ENCODE results near the gene STIM2. TPM values are rescaled to one million over a fixed set of nuclear protein-coding genes. Genes with fewer than 3 reads are reported as not detected.

The STIM2 gene
- total and polyA plus RNA-seq, 9 of the 15 experiments (the other 6 are each of a cell fraction or from before 2014, with no cell fraction given) = 7.2 to 26.8 (median 15.4) TPM

GRCh38 chr4:26839016-26839415 lies 21.6 kb upstream of the STIM2 start (continued):
- no peak for TF ChIP-seq MITF (IDR thresholded peaks at IDR 0.05)

- DNase-seq (ENCODE audit: extremely low read depth in 1 of 4, low spot score in 3 of 4) (peak in 1 of 4 experiments; percentile 18), ATAC-seq (no peak; the same call in 1 of the 3 replicates), FAIRE-seq (peak; percentile 32)
- 13% methylated on average over 5 of the region's 5 CpGs for WGBS (ENCODE audit: insufficient coverage, low coverage, missing lambda C conversion rate)
- ChIA-PET POLR2A (interaction anchor here (0.6 to 0.7 kb wide), 2 partner anchors 12 to 42 kb away, joined by 3 read pairs; no protein-coding TSS in a partner anchor), CTCF (ENCODE audit: low intra/inter-chr PET ratio) (no interaction called here)
- Histone ChIP-seq H2AFZ (ENCODE audit: low read depth, low read length) (no peak overlapping the region), H3K27me3 (ENCODE audit: control insufficient read depth in 2 of 2, insufficient read depth in 2 of 2, low read length in 2 of 2) (no peaks in the 10 kb centered on the region; a peak in 2 of 5 replicates), H3K79me2 (ENCODE audit: control insufficient read depth, insufficient read depth, low read length) (no peaks in the 10 kb centered on the region), H3K4me3 (no peak overlapping the region), H3K27ac (ENCODE audit: extremely low read depth, low read depth, low read length) (no peak overlapping the region), H3K9ac (ENCODE audit: insufficient read depth in 1 of 2, low read depth in 2 of 2, low read length in 2 of 2) (no peak overlapping the region), H3K36me3 (ENCODE audit: control insufficient read depth, insufficient read depth, low read length) (no peaks in the 10 kb centered on the region), H3K4me2 (ENCODE audit: insufficient read depth, low read length) (no peak overlapping the region), H3K4me1 (replicated peaks in 1 of 2; ENCODE audit: control insufficient read depth in 2 of 2, insufficient read depth in 2 of 2, low read length in 2 of 2) (no peaks in the 10 kb centered on the region; a peak in 2 of 5 replicates), H4K20me1 (replicated peaks; ENCODE audit: control insufficient read depth, insufficient read depth, low read length) (no peaks in the 10 kb centered on the region), H3K9me1 (ENCODE audit: control insufficient read depth, insufficient read depth, low read length) (no peaks in the 10 kb centered on the region), H3K9me3 (replicated peaks; ENCODE audit: control insufficient read depth, insufficient read depth, low read depth, low read length) (no peaks in the 10 kb centered on the region)
- intact Hi-C loops (cut with micrococcal nuclease) = no loop called here
- BruUV-seq (replicated peaks) = no TSS peak
- in situ Hi-C loops (cut with MboI) = no loop called here
- TF ChIP-seq CBFA2T3 (IDR thresholded peaks at IDR 0.05) (peak; percentile 24; the same call in 1 of the 2 replicates), MECOM (CRISPR knock-in tag; IDR thresholded peaks at IDR 0.05) (no peak), ZNF384 (IDR thresholded peaks at IDR 0.05; ENCODE audit: low read depth, low read length) (peak; percentile 73), ZNF76 (CRISPR knock-in tag; IDR thresholded peaks at IDR 0.05; ENCODE audit: borderline replicate concordance) (no peak), EGR1 (conservative IDR thresholded peaks at IDR 0.05) (peak; percentile 51)
Measured at GRCh38 chr4:26839534-26839951, 21.1 kb upstream of the STIM2 start.

Measured in K562 (cell line).